PFSK-1 (cell line): ENCODE data around the gene CD9.

Source experiments
- POLR2AphosphoS5 ChIP-seq: IDR thresholded peaks from 2 replicates; pipeline ENCODE4 v1.6.1; 2012; ENCODE audit warnings: low read depth, mild to moderate bottlenecking, control low read depth, low read length, moderate library complexity
- REST ChIP-seq, 2 experiments: IDR thresholded peaks; 2 replicates each; pipeline versions ENCODE4 v1.6.1 to v1.8.0; 2011 to 2012; ENCODE audit warnings: low read depth in 2 of 2, low read length in 2 of 2, control low read depth in 1 of 2, inconsistent platforms in 1 of 2, mild to moderate bottlenecking in 1 of 2, moderate library complexity in 1 of 2; ENCODE audit not compliant: insufficient read depth in 1 of 2
- SIN3A ChIP-seq: IDR thresholded peaks from 2 replicates; pipeline ENCODE4 v1.6.1; 2012; ENCODE audit warnings: mild to moderate bottlenecking, low read length, moderate library complexity, borderline replicate concordance; ENCODE audit not compliant: insufficient read depth

DNA sequence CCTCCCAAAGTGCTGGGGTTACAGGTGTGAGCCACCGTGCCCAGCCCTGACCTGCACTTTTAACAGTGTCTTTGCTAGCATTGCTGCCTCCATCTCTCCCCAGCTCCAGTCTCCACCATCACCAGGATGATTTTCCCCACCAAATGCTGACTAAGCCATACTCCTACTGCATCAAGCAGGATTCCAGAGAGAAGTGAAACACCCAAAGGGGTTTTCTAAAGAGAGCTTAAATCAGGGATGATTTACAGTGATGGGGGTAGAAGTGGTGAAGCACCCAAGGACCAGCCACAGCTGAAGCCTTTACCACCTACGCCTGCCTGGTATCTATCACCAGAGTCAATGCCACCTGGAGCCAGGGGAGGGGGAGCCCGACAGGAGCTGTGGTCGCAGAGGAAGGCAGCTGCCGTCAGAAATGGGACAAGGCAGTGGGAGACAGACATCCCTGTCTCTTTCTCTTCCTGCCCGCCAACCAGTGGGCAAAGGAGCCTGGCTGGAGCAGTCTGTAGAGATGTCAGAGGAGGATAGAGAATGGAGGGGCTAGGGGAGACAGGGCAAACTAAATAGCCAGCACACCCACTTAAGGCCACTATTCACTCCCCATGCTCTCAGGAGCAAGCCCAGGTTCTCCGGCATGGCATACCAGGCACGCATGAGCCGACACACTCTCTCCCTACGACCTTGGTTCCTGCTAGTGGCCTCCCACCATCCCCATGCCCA, 22.4 kb upstream of the CD9 start:
- TF ChIP-seq REST (IDR thresholded peaks at IDR 0.05; ENCODE audit: insufficient read depth in 1 of 2, low read depth in 2 of 2, low read length in 2 of 2) (no peak), SIN3A (no peak), POLR2AphosphoS5 (no peak)
